Measurements from ENCODE around the gene LRRC2.
"Not testable (repeated sequence)": the region's sequence is repeated elsewhere in the genome, so short reads cannot be mapped to it uniquely, and the experiment has no call there.

LRRC2 gene

GRCh38 chr3:46494491-46494890 is 71.6 kb downstream of the LRRC2 start:
- DNase-seq, result not testable (repeated sequence)

- DNase-seq, result no peak
These were observed 73.1 kb downstream of the LRRC2 start for GRCh38 chr3:46492890-46493547.

GRCh38 chr3:46491089-46492070 is 74.7 kb downstream of the LRRC2 start:
- DNase-seq, result no peak

GRCh38 chr3:46490338-46491084 is 75.6 kb downstream of the LRRC2 start:
- DNase-seq, result no peak

- DNase-seq, result no peak
These were observed 76.2 kb downstream of the LRRC2 start for GRCh38 chr3:46489875-46490274.

GRCh38 chr3:46489381-46489780 is 76.7 kb downstream of the LRRC2 start:
- no peak for DNase-seq

- DNase-seq, result peak; percentile 87
These were observed 77.3 kb downstream of the LRRC2 start for GRCh38 chr3:46488735-46489361.

GRCh38 chr3:46485779-46486175 is 80.3 kb downstream of the LRRC2 start:
- DNase-seq, result no peak

GRCh38 chr3:46484911-46485778 is 81.0 kb downstream of the LRRC2 start:
- no peak for DNase-seq

- DNase-seq, result no peak
These were observed 81.7 kb downstream of the LRRC2 start for GRCh38 chr3:46484388-46484787.

- no peak for DNase-seq
These were observed 82.3 kb downstream of the LRRC2 start for GRCh38 chr3:46483825-46484224.

GRCh38 chr3:46482632-46483350 is 83.3 kb downstream of the LRRC2 start:
- DNase-seq, result no peak

GRCh38 chr3:46481636-46482035 is 84.5 kb downstream of the LRRC2 start:
- DNase-seq, result no peak

GRCh38 chr3:46480491-46481195 is 85.5 kb downstream of the LRRC2 start:
- DNase-seq, result no peak

GRCh38 chr3:46479696-46480095 is 86.4 kb downstream of the LRRC2 start:
- no peak for DNase-seq

GRCh38 chr3:46479021-46479420 is 87.1 kb downstream of the LRRC2 start:
- DNase-seq, result no peak

- DNase-seq, result no peak
These were observed 87.8 kb downstream of the LRRC2 start for GRCh38 chr3:46478341-46478740.

- no peak for DNase-seq
These were observed 88.3 kb downstream of the LRRC2 start for GRCh38 chr3:46477756-46478155.

- DNase-seq, result no peak
These were observed 89.0 kb downstream of the LRRC2 start for GRCh38 chr3:46477145-46477544.

- no peak for DNase-seq
These were observed 93.4 kb downstream of the LRRC2 start for GRCh38 chr3:46472736-46473135.
